Gastroesophageal sphincter (tissue), 3 donors: ENCODE results near the gene IFFO2.

Source experiments
- CTCF ChIP-seq, 4 experiments: fragments of 200-600 bp in 2 of 4; fragments of 450-650 bp in 2 of 4; sonication (generic) in 1 of 4; IDR thresholded peaks; one replicate each; pipeline ENCODE4 v1.5.1; 2017 to 2019; ENCODE audit warnings: antibody characterized with exemption in 4 of 4, mild to moderate bottlenecking in 2 of 4, moderate library complexity in 2 of 4
- EP300 ChIP-seq: sonication (generic); formaldehyde crosslinking; IDR thresholded peaks from one replicate; pipeline ENCODE4 v1.6.1; 2017; ENCODE audit warnings: antibody characterized with exemption, mild to moderate bottlenecking
- POLR2AphosphoS5 ChIP-seq: sonication (generic); formaldehyde crosslinking; IDR thresholded peaks from one replicate; pipeline ENCODE4 v1.6.1; 2017; ENCODE audit warnings: antibody characterized with exemption

GRCh38 chr1:18948913-18949685, 7.4 kb downstream of the IFFO2 start:
- no peak for TF ChIP-seq EP300
- TF ChIP-seq POLR2AphosphoS5, result no peak
- TF ChIP-seq CTCF (IDR thresholded peaks at IDR 0.05), result peak in 2 of 4 experiments; percentile 15 to 26
